GM12872 (cell line): ENCODE measurements around the gene ZSWIM4.

ENCODE experiments used
- TF ChIP-seq, protein P1 (sequence below): IDR thresholded peaks from 3 replicates; pipeline ENCODE4 v1.5.1; 2011; ENCODE audit warnings: low read depth, mild to moderate bottlenecking, low read length, moderate library complexity; ENCODE audit not compliant: insufficient read depth

Gene ZSWIM4

DNA sequence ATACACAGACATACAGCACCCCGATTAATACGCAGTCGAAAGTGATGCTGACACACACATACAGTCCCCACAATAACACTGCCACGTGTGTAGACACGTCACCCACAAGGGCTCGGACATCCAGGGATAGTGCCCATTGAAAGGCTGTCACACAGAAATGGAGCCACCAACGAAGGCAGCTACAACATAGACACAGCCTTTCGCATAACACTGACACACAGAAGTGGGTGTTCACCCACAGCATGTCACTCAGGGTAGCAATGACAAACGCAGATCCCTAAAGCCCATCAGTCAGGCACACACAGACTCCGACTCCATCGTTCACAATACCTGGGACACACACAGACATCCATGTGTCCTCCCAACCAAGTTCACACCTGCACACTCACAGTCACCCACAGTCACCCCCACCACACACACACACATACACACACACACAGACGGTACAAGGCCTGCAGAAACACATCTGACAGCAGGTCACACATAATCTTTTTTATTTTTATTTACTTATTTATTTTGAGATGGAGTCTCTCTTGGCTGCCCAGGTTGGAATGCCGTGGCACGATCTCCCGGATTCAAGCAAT lies 71.3 kb downstream of the ZSWIM4 start:
- TF ChIP-seq, protein P1, sequence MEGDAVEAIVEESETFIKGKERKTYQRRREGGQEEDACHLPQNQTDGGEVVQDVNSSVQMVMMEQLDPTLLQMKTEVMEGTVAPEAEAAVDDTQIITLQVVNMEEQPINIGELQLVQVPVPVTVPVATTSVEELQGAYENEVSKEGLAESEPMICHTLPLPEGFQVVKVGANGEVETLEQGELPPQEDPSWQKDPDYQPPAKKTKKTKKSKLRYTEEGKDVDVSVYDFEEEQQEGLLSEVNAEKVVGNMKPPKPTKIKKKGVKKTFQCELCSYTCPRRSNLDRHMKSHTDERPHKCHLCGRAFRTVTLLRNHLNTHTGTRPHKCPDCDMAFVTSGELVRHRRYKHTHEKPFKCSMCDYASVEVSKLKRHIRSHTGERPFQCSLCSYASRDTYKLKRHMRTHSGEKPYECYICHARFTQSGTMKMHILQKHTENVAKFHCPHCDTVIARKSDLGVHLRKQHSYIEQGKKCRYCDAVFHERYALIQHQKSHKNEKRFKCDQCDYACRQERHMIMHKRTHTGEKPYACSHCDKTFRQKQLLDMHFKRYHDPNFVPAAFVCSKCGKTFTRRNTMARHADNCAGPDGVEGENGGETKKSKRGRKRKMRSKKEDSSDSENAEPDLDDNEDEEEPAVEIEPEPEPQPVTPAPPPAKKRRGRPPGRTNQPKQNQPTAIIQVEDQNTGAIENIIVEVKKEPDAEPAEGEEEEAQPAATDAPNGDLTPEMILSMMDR = no peak

GRCh38 chr19:13868663-13869062 lies 73.4 kb downstream of the ZSWIM4 start:
- TF ChIP-seq, protein P1 = no peak

DNA sequence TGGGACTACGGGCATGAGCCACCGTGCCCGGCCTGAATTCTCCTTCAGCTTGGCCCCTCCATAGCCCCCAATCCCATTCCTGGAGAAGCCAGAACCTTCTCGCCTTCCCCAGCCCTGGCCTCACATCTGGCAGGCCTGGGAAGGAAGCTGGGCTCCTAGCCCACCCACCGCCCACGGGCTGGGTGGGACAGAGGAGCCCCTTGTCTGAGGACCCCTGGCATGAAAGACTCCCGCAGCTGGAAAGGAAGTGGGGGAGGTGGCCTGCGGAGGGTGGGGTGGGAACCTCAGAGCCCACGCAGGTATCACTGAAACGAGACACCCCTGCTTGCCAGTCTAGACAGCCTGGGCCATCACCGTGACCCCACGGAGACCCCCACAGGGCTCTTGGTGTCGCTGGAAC lies 74.0 kb downstream of the ZSWIM4 start:
- TF ChIP-seq, protein P1 = no peak

DNA sequence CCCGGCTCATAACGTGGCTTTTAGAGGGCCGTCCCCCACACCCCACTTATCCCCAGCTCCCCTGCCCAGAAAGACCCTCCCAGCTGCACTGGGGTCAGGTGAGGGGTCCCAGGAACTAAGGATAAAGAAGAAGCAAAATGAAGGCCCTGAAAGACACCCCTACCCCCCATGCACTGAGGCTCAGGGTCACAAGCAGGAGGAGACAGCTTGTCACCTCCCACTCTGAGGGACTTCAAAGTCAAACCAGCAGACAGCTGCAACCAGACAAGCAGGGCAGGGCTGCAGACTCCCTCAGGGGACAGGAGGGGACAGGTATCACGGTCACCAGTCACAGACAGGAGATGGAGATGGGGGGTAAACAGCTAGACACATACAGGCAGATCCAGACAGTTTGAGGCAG lies 75.6 kb downstream of the ZSWIM4 start:
- TF ChIP-seq, protein P1 = no peak

GRCh38 chr19:13872339-13872694 lies 77.1 kb downstream of the ZSWIM4 start:
- TF ChIP-seq, protein P1 = no peak

GRCh38 chr19:13872695-13873389 lies 77.6 kb downstream of the ZSWIM4 start:
- TF ChIP-seq, protein P1 = no peak

DNA sequence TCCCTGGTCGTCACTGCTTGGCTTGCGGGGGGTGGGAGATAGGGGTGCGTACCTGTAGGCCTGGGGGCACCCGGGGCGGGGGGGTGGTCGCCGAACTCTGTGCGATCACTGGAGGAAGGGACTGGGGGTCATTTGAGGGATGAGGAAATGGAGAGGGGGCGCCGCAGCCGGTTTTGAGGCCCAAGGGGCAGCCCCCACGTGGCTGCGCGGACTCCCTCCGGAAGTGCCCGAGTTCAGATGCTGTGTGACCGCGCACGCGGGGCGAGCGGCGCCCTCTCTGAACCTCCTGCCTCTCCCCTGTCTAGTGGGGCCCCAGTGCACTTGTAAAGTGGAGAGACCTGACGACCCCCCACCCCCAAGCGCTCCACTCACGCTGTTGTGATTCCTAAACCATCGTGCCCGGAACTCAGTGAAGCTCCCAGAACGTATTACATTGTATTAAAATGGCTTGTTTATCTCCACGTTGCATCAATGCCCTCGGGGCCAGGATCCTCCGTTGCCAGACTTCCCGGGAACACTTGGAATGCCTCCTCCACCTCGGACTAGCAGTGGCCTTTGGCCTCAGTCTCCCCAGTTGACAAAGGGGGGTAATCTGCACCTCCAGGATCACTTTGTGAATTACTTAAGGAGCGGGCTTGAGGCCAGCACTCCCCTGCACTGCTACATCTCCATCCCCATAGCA lies 78.7 kb downstream of the ZSWIM4 start:
- TF ChIP-seq, protein P1 = no peak
